K562 (cell line): ENCODE results near the gene DGCR2. TPM values are rescaled to one million over a fixed set of nuclear protein-coding genes. Genes with fewer than 3 reads are reported as not detected.

Experiments
- CCNT2 ChIP-seq: IDR thresholded peaks from 2 replicates; pipeline ENCODE4 v1.6.1; 2011; ENCODE audit warnings: borderline replicate concordance, low read depth, mild to moderate bottlenecking, moderate library complexity, mixed read lengths, low read length; ENCODE audit not compliant: insufficient read length; ENCODE audit errors: extremely low read depth
- ERF ChIP-seq: fragments of 450-650 bp; formaldehyde crosslinking; IDR thresholded peaks from 2 replicates; pipeline ENCODE4 v1.4.0; 2020; ENCODE audit warnings: mild to moderate bottlenecking, mixed read lengths
- FOXK1 ChIP-seq: sonication (generic); formaldehyde crosslinking; IDR thresholded peaks from 2 replicates; pipeline ENCODE4 v1.8.0; 2022; ENCODE audit warnings: missing genetic modification reagents, mild to moderate bottlenecking, borderline replicate concordance
- JUND ChIP-seq, 2 experiments: IDR thresholded peaks; 2 replicates in 1 of 2; 3 replicates in 1 of 2; pipeline ENCODE4 v1.6.1; 2011; ENCODE audit warnings: borderline replicate concordance in 2 of 2, low read depth in 2 of 2, low read length in 2 of 2, improper control_type of control experiment in 1 of 2, missing biosample characterization in 1 of 2, missing genetic modification characterization in 1 of 2, missing genetic modification reagents in 1 of 2
- MLX ChIP-seq, 2 experiments: fragments of 450-650 bp in 1 of 2; sonication (generic) in 1 of 2; formaldehyde crosslinking; conservative IDR thresholded peaks; 2 replicates each; pipeline versions ENCODE4 v1.4.0 to v1.8.1; 2020 to 2022; ENCODE audit warnings: mild to moderate bottlenecking in 1 of 2, missing genetic modification reagents in 1 of 2
- NFE2 ChIP-seq: IDR thresholded peaks from 2 replicates; pipeline ENCODE4 v1.6.1; 2014; ENCODE audit warnings: antibody characterized with exemption, low read depth
- POLR2B ChIP-seq: fragments of 450-650 bp; IDR thresholded peaks from 2 replicates; pipeline ENCODE4 v1.6.1; 2018; ENCODE audit warnings: low read depth; ENCODE audit not compliant: partially characterized antibody
- PRMT5 ChIP-seq: sonication (generic); formaldehyde crosslinking; IDR thresholded peaks from 2 replicates; pipeline ENCODE4 v1.5.0; 2020; ENCODE audit warnings: missing genetic modification reagents
- RAD21 ChIP-seq, 2 experiments: fragments of 250-450 bp in 1 of 2; fragments of 450-650 bp in 1 of 2; sonication (Bioruptor Pico) in 1 of 2; formaldehyde crosslinking in 1 of 2; IDR thresholded peaks in 1 of 2; conservative IDR thresholded peaks in 1 of 2; 2 replicates each; pipeline versions ENCODE4 v1.4.0 to v1.8.0; 2020 to 2022; ENCODE audit warnings: mild to moderate bottlenecking in 2 of 2, moderate library complexity in 1 of 2
- SAP30 ChIP-seq: fragments of 200-600 bp; sonication (generic); IDR thresholded peaks from 2 replicates; pipeline ENCODE4 v1.6.1; 2012; ENCODE audit warnings: borderline replicate concordance, low read depth, mild to moderate bottlenecking, moderate library complexity, low read length, control low read depth, inconsistent platforms; ENCODE audit not compliant: insufficient read depth, poor library complexity, severe bottlenecking
- SIN3B ChIP-seq: fragments of 450-650 bp; IDR thresholded peaks from 2 replicates; pipeline ENCODE4 v1.6.1; 2017; ENCODE audit warnings: low read depth, mild to moderate bottlenecking, moderate library complexity
- SUPT5H ChIP-seq: fragments of 450-650 bp; IDR thresholded peaks from 2 replicates; pipeline ENCODE4 v1.6.1; 2016
- THRB ChIP-seq: fragments of 450-650 bp; formaldehyde crosslinking; conservative IDR thresholded peaks from 2 replicates; pipeline ENCODE4 v1.4.0; 2022; ENCODE audit warnings: mild to moderate bottlenecking, missing genetic modification characterization
- ZBTB43 ChIP-seq: sonication (generic); formaldehyde crosslinking; IDR thresholded peaks from 2 replicates; pipeline ENCODE4 v1.8.0; 2023; ENCODE audit warnings: mild to moderate bottlenecking, missing genetic modification reagents
- ZBTB9 ChIP-seq: fragments of 450-650 bp; formaldehyde crosslinking; IDR thresholded peaks from 2 replicates; pipeline ENCODE4 v1.4.0; 2020; ENCODE audit warnings: mild to moderate bottlenecking, moderate library complexity
- ZHX1 ChIP-seq: fragments of 150-350 bp; conservative IDR thresholded peaks from 2 replicates; pipeline ENCODE4 v1.6.1; 2014; ENCODE audit warnings: low read length
- ZNF165 ChIP-seq: fragments of 250-450 bp; sonication (Bioruptor Pico); IDR thresholded peaks from 2 replicates; pipeline ENCODE4 v1.4.0; 2020; ENCODE audit warnings: borderline replicate concordance
- ZNF316 ChIP-seq: fragments of 450-650 bp; IDR thresholded peaks from 2 replicates; pipeline ENCODE4 v1.6.1; 2016
- ZSCAN29 ChIP-seq: fragments of 450-650 bp; IDR thresholded peaks from 2 replicates; pipeline ENCODE4 v1.6.1; 2017
- polyA plus RNA-seq, 8 experiments: library from polyadenylated mRNA; depleted of rRNA in 4 of 8; stranded (reverse) in 5 of 8; unstranded in 3 of 8; fragments of >200 nt; fragmentation: Nextera tagmentation in 2 of 8; fragmentation: Illumina TruSeq in 1 of 8; extraction: Ambion mirVana in 2 of 8; extraction: Trizol in 1 of 8; gene quantifications; 2 replicates each; pipeline versions ENCODE4 v1.2.1 to v1.2.3, GENCODE V29; 2011 to 2014; ENCODE audit warnings: inconsistent platforms in 1 of 8, missing spikeins in 1 of 8
- total RNA-seq, 7 experiments: library from RNA; depleted of rRNA in 6 of 7; stranded (reverse); fragments of >200 nt in 6 of 7; fragmentation: Illumina TruSeq in 2 of 7; extraction: Trizol in 2 of 7; gene quantifications; 2 replicates each; pipeline versions ENCODE4 v1.2.1 to v1.2.3, GENCODE V29; 2011 to 2021; ENCODE audit warnings: low replicate concordance in 1 of 7

Gene DGCR2
- total and polyA plus RNA-seq, 9 of the 15 experiments (the other 6 are each of a cell fraction or from before 2014, with no cell fraction given), result 0.69 to 101 (median 56.4) TPM

GRCh38 chr22:19122143-19122751 lies at the start of gene DGCR2 (continued):
- TF ChIP-seq ERF (peak; percentile 98), ZSCAN29 (peak; percentile 53; the same call in 1 of the 2 replicates), NFE2 (no peak; the same call in 1 of the 2 replicates), THRB (CRISPR knock-in tag) (peak; percentile 70; the same call in 1 of the 2 replicates), JUND (IDR thresholded peaks at IDR 0.05; ENCODE audit: borderline replicate concordance, low read depth, low read length) (peak; percentile 49; the same call in 1 of the 2 replicates), JUND (tag; IDR thresholded peaks at IDR 0.05; ENCODE audit: borderline replicate concordance, low read depth, low read length) (no peak; the same call in 2 of the 3 replicates), CCNT2 (no peak), FOXK1 (CRISPR knock-in tag) (no peak), POLR2B (peak; percentile 93), ZBTB43 (CRISPR knock-in tag) (no peak), RAD21 (CRISPR knock-in tag; conservative IDR thresholded peaks at IDR 0.05 in 1 of 2, IDR thresholded peaks at IDR 0.05 in 1 of 2) (no peak), SIN3B (no peak), ZBTB9 (CRISPR knock-in tag) (peak; percentile 93), ZHX1 (peak; percentile 95), PRMT5 (CRISPR knock-in tag) (0 out of 2 replicates have a peak, but pooled peaks have one; percentile 66), MLX (CRISPR knock-in tag; conservative IDR thresholded peaks at IDR 0.05) (peak; percentile 32 to 91; a peak in 2 of 4 replicates), SUPT5H (peak; percentile 97), SAP30 (peak; percentile 87), ZNF316 (0 out of 2 replicates have a peak, but pooled peaks have one; percentile 20), ZNF165 (CRISPR knock-in tag) (peak; percentile 87; the same call in 1 of the 2 replicates)
